Skeletal muscle satellite cell (primary cell): Measurements from ENCODE around the gene LOXHD1.

Experiments
- H3K27me3 ChIP-seq: 2 replicates; pipeline ENCODE4 v1.7.0; 2013; ENCODE audit warnings: low read length; ENCODE audit not compliant: control insufficient read depth, insufficient read depth
- H3K36me3 ChIP-seq: 2 replicates; pipeline ENCODE4 v1.7.0; 2013; ENCODE audit warnings: mild to moderate bottlenecking, control low read depth, low read length; ENCODE audit not compliant: insufficient read depth
- H3K4me1 ChIP-seq: 2 replicates; pipeline ENCODE4 v1.7.0; 2013; ENCODE audit warnings: low read length; ENCODE audit not compliant: control insufficient read depth, insufficient read depth
- H3K4me2 ChIP-seq: 2 replicates; pipeline ENCODE4 v1.7.0; 2013; ENCODE audit warnings: mild to moderate bottlenecking, low read length
- H3K4me3 ChIP-seq: 2 replicates; pipeline ENCODE4 v1.7.0; 2013; ENCODE audit warnings: low read length
- H3K9ac ChIP-seq: 2 replicates; pipeline ENCODE4 v1.7.0; 2013; ENCODE audit warnings: mild to moderate bottlenecking, low read depth, low read length, moderate library complexity
- H3K9me3 ChIP-seq: replicated peaks from 2 replicates; pipeline ENCODE4 v1.7.0; 2013; ENCODE audit warnings: mild to moderate bottlenecking, control low read depth, low read length

The LOXHD1 gene

GRCh38 chr18:46570134-46570533, 86.9 kb downstream of the LOXHD1 start:
- no peak overlapping the region for H3K4me3 ChIP-seq
- H3K27me3 ChIP-seq, result peaks cover 11% of the 10 kb centered on the region
- H3K9me3 ChIP-seq, result no peaks in the 10 kb centered on the region
- H3K9ac ChIP-seq, result no peak overlapping the region
- H3K4me2 ChIP-seq, result no peak overlapping the region
- no peaks in the 10 kb centered on the region for H3K4me1 ChIP-seq
- no peaks in the 10 kb centered on the region for H3K36me3 ChIP-seq

GRCh38 chr18:46569211-46569610, 87.8 kb downstream of the LOXHD1 start:
- Histone ChIP-seq H3K27me3 (peaks cover 11% of the 10 kb centered on the region), H3K4me2 (no peak overlapping the region), H3K9ac (no peak overlapping the region), H3K4me3 (no peak overlapping the region), H3K9me3 (no peaks in the 10 kb centered on the region), H3K4me1 (no peaks in the 10 kb centered on the region), H3K36me3 (no peaks in the 10 kb centered on the region)

GRCh38 chr18:46567196-46567595, 89.8 kb downstream of the LOXHD1 start:
- no peak overlapping the region for H3K4me3 ChIP-seq
- H3K4me1 ChIP-seq, result no peaks in the 10 kb centered on the region
- H3K9ac ChIP-seq, result no peak overlapping the region
- H3K27me3 ChIP-seq, result peaks cover 14% of the 10 kb centered on the region
- H3K9me3 ChIP-seq, result no peaks in the 10 kb centered on the region
- H3K4me2 ChIP-seq, result no peak overlapping the region
- H3K36me3 ChIP-seq, result no peaks in the 10 kb centered on the region

- Histone ChIP-seq H3K4me3 (no peak overlapping the region), H3K4me1 (no peaks in the 10 kb centered on the region), H3K36me3 (no peaks in the 10 kb centered on the region), H3K9me3 (no peaks in the 10 kb centered on the region), H3K9ac (no peak overlapping the region), H3K4me2 (no peak overlapping the region), H3K27me3 (peaks cover 14% of the 10 kb centered on the region)
Measured at GRCh38 chr18:46566111-46566510, 90.9 kb downstream of the LOXHD1 start.

- Histone ChIP-seq H3K4me1 (no peaks in the 10 kb centered on the region), H3K4me3 (no peak overlapping the region), H3K36me3 (no peaks in the 10 kb centered on the region), H3K9ac (no peak overlapping the region), H3K4me2 (no peak overlapping the region), H3K27me3 (peaks cover 12% of the 10 kb centered on the region), H3K9me3 (no peaks in the 10 kb centered on the region)
Measured at GRCh38 chr18:46565256-46565655, 91.8 kb downstream of the LOXHD1 start.

- Histone ChIP-seq H3K4me1 (no peaks in the 10 kb centered on the region), H3K4me2 (no peak overlapping the region), H3K9me3 (no peaks in the 10 kb centered on the region), H3K9ac (no peak overlapping the region), H3K27me3 (peaks cover 7% of the 10 kb centered on the region), H3K4me3 (no peak overlapping the region), H3K36me3 (no peaks in the 10 kb centered on the region)
Measured at GRCh38 chr18:46563317-46563716, 93.7 kb downstream of the LOXHD1 start.

- Histone ChIP-seq H3K4me3 (no peak overlapping the region), H3K9me3 (no peaks in the 10 kb centered on the region), H3K27me3 (peaks cover 7% of the 10 kb centered on the region), H3K36me3 (no peaks in the 10 kb centered on the region), H3K4me1 (no peaks in the 10 kb centered on the region), H3K4me2 (no peak overlapping the region), H3K9ac (no peak overlapping the region)
Measured at GRCh38 chr18:46562674-46563192, 94.3 kb downstream of the LOXHD1 start.

- no peaks in the 10 kb centered on the region for H3K36me3 ChIP-seq
- H3K27me3 ChIP-seq, result peaks cover 3% of the 10 kb centered on the region
- H3K9ac ChIP-seq, result no peak overlapping the region
- no peaks in the 10 kb centered on the region for H3K4me1 ChIP-seq
- no peak overlapping the region for H3K4me2 ChIP-seq
- no peak overlapping the region for H3K4me3 ChIP-seq
- no peaks in the 10 kb centered on the region for H3K9me3 ChIP-seq
Measured at GRCh38 chr18:46560671-46561045, 96.4 kb downstream of the LOXHD1 start.

GRCh38 chr18:46559946-46560670, 96.9 kb downstream of the LOXHD1 start:
- Histone ChIP-seq H3K4me2 (no peak overlapping the region), H3K4me1 (no peaks in the 10 kb centered on the region), H3K9ac (no peak overlapping the region), H3K4me3 (no peak overlapping the region), H3K27me3 (peaks cover 3% of the 10 kb centered on the region), H3K36me3 (no peaks in the 10 kb centered on the region), H3K9me3 (no peaks in the 10 kb centered on the region)

- no peak overlapping the region for H3K4me2 ChIP-seq
- no peaks in the 10 kb centered on the region for H3K4me1 ChIP-seq
- peaks cover 3% of the 10 kb centered on the region for H3K27me3 ChIP-seq
- H3K36me3 ChIP-seq, result no peaks in the 10 kb centered on the region
- no peaks in the 10 kb centered on the region for H3K9me3 ChIP-seq
- no peak overlapping the region for H3K4me3 ChIP-seq
- H3K9ac ChIP-seq, result no peak overlapping the region
Measured at GRCh38 chr18:46559296-46559695, 97.7 kb downstream of the LOXHD1 start.

- Histone ChIP-seq H3K27me3 (no peaks in the 10 kb centered on the region), H3K4me3 (no peak overlapping the region), H3K36me3 (no peaks in the 10 kb centered on the region), H3K4me1 (no peaks in the 10 kb centered on the region), H3K4me2 (no peak overlapping the region), H3K9me3 (no peaks in the 10 kb centered on the region), H3K9ac (no peak overlapping the region)
Measured at GRCh38 chr18:46556590-46557206, 100.3 kb downstream of the LOXHD1 start.

GRCh38 chr18:46555724-46556123, 101.3 kb downstream of the LOXHD1 start:
- Histone ChIP-seq H3K27me3 (no peaks in the 10 kb centered on the region), H3K9me3 (no peaks in the 10 kb centered on the region), H3K4me2 (no peak overlapping the region), H3K9ac (no peak overlapping the region), H3K4me1 (no peaks in the 10 kb centered on the region), H3K4me3 (no peak overlapping the region), H3K36me3 (no peaks in the 10 kb centered on the region)
